SJCRH30 (cell line): ENCODE measurements around the gene WDR48. TPM values are rescaled to one million over a fixed set of nuclear protein-coding genes. Genes with fewer than 3 reads are reported as not detected.

Experiments used
- DNase-seq, 2 experiments: peaks; one replicate each; pipeline ENCODE4 v3.0.0-alpha.2; 2015 to 2020
- H3K27ac ChIP-seq: fragments of 250-450 bp; sonication (Bioruptor Pico); 2 replicates; pipeline ENCODE4 v1.5.1; 2020; ENCODE audit warnings: mild to moderate bottlenecking, moderate library complexity
- H3K27me3 ChIP-seq: fragments of 250-450 bp; sonication (Bioruptor Pico); 2 replicates; pipeline ENCODE4 v1.5.1; 2020; ENCODE audit warnings: mild to moderate bottlenecking, moderate library complexity
- H3K36me3 ChIP-seq: fragments of 250-450 bp; sonication (Bioruptor Pico); 2 replicates; pipeline ENCODE4 v1.5.1; 2020; ENCODE audit warnings: mild to moderate bottlenecking, moderate library complexity
- H3K4me1 ChIP-seq: fragments of 250-450 bp; sonication (Bioruptor Pico); 2 replicates; pipeline ENCODE4 v1.5.1; 2020; ENCODE audit warnings: mild to moderate bottlenecking, moderate library complexity
- H3K4me3 ChIP-seq: fragments of 250-450 bp; sonication (Bioruptor Pico); 2 replicates; pipeline ENCODE4 v1.5.1; 2020; ENCODE audit warnings: mild to moderate bottlenecking, moderate library complexity
- H3K9me3 ChIP-seq: fragments of 250-450 bp; sonication (Bioruptor Pico); replicated peaks from 2 replicates; pipeline ENCODE4 v1.5.1; 2020; ENCODE audit warnings: mild to moderate bottlenecking, moderate library complexity
- total RNA-seq: library from RNA; depleted of rRNA; stranded (reverse); fragments of >200 nt; shearing (Covaris generic); gene quantifications from 2 replicates; pipeline ENCODE4 v1.2.3, GENCODE V29; 2014

Gene WDR48
- total RNA-seq, 1 experiment from 2014 or later, result 22.3 TPM

DNA sequence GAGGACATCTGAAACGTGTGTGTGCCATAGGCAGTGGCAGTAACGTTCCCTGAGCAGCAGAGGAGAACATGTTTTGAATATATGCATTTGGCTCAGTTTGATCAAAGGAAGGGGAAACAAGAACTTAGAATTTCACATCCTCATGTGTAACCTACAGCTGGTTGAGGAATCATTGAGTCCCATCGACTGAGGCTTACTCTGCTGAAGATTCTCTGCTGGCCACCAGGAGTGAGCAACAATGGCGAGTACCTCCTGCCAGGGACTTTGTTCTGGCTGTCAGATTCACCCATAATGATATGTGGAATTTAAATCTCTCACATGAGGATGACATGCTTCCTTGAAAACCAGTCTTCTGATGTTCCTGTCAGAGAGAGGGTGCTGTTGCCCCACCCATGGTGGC lies 34.3 kb downstream of the WDR48 start:
- Histone ChIP-seq H3K27ac (no peak overlapping the region), H3K9me3 (no peaks in the 10 kb centered on the region), H3K36me3 (peaks cover 4% of the 10 kb centered on the region; the same call in 1 of the 2 replicates), H3K4me3 (no peak overlapping the region), H3K27me3 (no peaks in the 10 kb centered on the region), H3K4me1 (peaks cover 27% of the 10 kb centered on the region)
- DNase-seq, result no peak

DNA sequence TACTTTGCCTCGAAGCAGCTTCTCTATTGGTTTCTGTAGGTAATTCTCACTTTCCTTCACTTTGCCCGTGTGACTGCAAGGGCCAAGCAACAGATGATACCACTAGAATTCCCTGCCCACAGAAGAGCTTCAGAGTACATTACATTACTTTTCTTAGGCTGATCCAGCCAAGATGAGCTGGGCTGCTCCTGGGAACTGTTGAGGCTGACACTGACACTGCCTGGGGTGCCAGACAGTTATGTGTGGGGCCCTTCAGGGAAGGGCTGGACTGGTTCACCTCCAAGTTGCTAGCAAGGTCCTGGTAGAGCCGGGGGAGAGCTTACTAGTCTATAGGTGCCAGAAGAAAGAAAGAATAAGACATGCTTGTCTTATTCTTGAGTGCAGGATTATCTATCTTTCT lies 36.6 kb downstream of the WDR48 start:
- peaks cover 32% of the 10 kb centered on the region for H3K4me1 ChIP-seq
- peak overlapping the region; percentile 47 for H3K27ac ChIP-seq
- H3K27me3 ChIP-seq, result no peaks in the 10 kb centered on the region
- H3K9me3 ChIP-seq, result no peaks in the 10 kb centered on the region
- H3K4me3 ChIP-seq, result no peak overlapping the region
- DNase-seq, result no peak
- peaks cover 6% of the 10 kb centered on the region; the same call in 1 of the 2 replicates for H3K36me3 ChIP-seq

DNA sequence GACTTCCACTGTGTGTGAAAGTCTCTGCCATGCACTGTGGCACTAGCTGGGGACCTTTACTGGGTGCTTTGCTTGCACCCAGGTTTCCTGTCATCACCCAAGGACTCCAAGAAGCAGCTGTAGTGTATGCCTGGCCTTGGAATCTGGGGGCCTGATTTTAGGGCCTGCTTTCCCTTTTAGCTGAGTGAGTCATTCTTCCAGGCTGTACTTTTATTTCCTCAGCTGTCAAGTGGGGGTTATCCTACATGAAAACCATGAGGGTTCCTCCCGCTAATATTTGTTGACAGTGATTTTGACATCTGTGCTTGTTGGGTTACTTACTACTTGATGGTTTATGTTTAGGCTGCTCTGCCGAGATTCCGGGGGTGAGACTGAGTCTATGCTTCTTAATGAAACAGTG lies 37.1 kb downstream of the WDR48 start:
- no peak overlapping the region for H3K4me3 ChIP-seq
- H3K27me3 ChIP-seq, result no peaks in the 10 kb centered on the region
- peak overlapping the region; percentile 47 for H3K27ac ChIP-seq
- peaks cover 8% of the 10 kb centered on the region; the same call in 1 of the 2 replicates for H3K36me3 ChIP-seq
- H3K9me3 ChIP-seq, result no peaks in the 10 kb centered on the region
- peak; percentile 61 to 79 for DNase-seq
- peaks cover 32% of the 10 kb centered on the region for H3K4me1 ChIP-seq

DNA sequence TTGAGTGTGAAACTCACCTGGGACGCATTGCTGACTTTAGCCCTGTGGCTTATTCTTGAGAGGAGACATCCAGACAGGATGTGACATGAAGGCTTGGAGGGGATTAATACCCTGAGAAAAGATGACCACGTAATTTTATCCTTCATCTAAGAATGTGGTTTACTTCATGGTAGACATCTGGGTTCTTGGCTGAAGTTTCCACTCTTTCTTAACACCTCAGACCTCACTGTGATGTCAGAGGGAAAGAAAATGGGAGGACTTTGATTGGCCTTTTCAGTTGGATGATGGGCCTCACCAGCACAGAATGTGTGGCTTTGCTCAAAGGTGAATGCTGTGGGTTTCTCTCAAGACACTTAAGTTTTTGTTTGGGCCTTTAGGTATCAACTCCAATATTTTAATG lies 39.1 kb downstream of the WDR48 start:
- peaks cover 32% of the 10 kb centered on the region for H3K4me1 ChIP-seq
- H3K9me3 ChIP-seq, result no peaks in the 10 kb centered on the region
- peaks cover 12% of the 10 kb centered on the region for H3K36me3 ChIP-seq
- DNase-seq, result peak in 1 of 2 experiments; percentile 27
- H3K27ac ChIP-seq, result no peak overlapping the region
- no peaks in the 10 kb centered on the region for H3K27me3 ChIP-seq
- H3K4me3 ChIP-seq, result no peak overlapping the region

DNA sequence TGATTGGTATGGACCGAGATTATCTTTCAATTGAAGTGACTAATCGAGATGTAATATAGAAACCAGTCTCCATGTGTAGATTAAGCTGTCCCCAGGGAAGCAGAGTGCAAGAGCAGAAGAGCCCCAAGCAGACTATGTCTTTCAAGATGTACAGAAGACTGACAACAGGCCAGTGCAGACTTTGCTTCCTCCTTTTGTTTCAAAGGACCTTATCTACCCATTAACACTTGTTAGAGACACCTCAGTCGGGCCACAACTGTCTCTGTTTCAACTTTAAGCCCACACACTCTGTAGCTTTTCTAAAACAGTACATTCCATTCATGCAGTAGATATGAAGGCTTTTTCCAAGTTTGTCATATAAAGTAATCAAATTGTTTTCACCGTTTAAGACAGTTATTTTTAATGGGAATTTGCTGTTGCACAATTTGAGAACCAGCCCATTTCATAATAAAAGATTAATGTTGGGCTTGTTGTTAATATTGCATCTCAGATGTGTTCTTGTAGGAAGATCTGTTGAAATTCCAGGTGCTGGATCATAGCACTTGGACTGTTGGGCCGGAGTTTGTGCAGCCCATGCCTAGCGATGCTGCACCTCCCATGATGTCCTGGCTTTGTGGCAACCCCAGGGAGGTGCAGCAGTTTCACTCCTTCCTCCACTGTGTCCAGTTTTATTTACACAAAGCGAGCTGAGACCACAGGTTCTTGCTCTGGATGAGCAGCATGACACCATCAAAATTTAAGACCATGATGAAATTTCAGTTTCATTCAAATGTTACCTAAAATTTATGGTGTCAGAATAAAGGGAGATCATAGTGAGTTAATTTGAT lies 43.2 kb downstream of the WDR48 start:
- Histone ChIP-seq H3K4me3 (no peak overlapping the region), H3K27ac (no peak overlapping the region), H3K36me3 (peaks cover 21% of the 10 kb centered on the region), H3K27me3 (no peaks in the 10 kb centered on the region), H3K4me1 (peaks cover 25% of the 10 kb centered on the region), H3K9me3 (no peaks in the 10 kb centered on the region)
- no peak for DNase-seq

DNA sequence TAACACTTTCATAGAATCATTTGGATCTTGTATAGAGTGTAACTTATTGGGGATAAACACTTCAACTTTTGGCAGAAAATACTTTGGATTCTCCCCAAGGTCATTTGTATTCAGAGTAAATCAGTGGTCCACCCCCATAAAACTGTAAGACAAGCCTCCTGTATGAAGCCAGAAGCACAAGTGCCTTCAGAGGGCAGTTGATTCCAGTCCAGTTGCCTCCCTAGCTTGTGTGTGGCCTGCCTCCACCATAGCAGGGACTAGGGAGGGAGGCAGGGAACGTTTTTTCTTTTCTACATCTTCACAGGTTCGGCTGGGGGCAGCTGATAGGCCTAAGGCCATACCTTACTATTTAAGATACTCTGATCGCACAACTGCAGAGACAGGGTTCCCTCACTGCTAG lies 44.0 kb downstream of the WDR48 start:
- no peaks in the 10 kb centered on the region for H3K27me3 ChIP-seq
- no peak for DNase-seq

DNA sequence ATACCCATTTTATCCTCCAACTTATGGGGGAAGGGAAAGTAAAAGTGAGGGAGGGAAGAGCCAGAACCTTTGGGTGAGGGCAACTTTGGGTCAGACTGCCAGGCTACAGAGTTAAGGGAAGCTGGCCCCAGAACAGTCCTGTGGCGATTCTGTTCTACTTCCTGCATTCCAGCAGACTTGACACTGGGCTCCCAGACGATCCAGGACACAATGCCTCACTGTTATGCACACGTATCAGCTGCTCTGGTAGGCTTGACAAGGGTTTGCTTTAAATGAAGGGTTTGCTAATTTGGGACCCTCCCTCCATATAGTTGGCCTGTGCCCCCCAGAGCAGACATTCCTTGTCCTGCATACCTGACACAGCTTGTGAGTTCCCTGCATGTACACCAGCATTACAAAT lies 45.0 kb downstream of the WDR48 start:
- Histone ChIP-seq H3K9me3 (no peaks in the 10 kb centered on the region), H3K4me1 (peaks cover 11% of the 10 kb centered on the region), H3K27ac (peak overlapping the region; percentile 56), H3K27me3 (no peaks in the 10 kb centered on the region), H3K4me3 (no peak overlapping the region), H3K36me3 (peaks cover 19% of the 10 kb centered on the region)
- peak; percentile 13 to 47 for DNase-seq

More for the DNA sequence above, 44.0 kb downstream of the WDR48 start:
- no peaks in the 10 kb centered on the region for H3K9me3 ChIP-seq
- no peak overlapping the region for H3K27ac ChIP-seq
- peaks cover 21% of the 10 kb centered on the region for H3K4me1 ChIP-seq
- H3K36me3 ChIP-seq, result peaks cover 21% of the 10 kb centered on the region
- no peak overlapping the region for H3K4me3 ChIP-seq

DNA sequence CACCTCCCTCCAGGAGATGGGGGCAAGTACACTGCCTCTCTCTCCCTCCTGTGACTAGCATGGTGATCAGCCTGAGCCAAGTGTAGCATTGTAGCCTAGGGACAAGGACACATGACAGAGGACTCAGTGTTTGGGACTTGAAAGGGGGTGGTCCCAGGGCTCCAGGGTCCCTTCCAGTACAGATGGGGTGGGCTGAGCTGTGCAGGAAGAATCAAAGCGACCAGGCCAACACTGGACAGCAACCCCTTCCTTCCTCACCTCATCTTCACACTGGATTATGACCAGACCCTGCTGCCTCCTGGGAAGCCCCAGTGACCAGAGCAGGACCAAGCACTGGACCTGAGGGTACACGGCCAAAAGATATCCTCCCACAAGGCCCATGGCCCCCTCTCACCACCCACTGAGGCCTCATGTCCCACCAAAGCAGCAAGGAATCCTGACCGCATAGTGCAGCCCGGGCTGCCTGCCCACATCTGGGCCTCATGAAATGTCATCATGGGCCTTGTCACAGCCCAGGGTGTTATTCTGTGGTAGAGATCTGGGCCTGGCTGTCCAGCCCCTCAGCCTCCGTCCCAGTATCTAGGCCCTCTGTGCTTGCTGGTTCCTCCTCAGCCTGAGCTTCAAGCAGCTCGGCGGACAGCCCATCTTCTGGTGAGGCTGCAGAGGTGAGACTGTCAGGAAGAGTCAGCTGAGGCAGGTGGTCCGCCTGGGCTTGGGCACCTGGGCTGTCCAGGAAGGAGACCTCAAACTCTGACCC lies 46.1 kb downstream of the WDR48 start:
- Histone ChIP-seq H3K36me3 (peaks cover 19% of the 10 kb centered on the region), H3K4me3 (no peak overlapping the region), H3K27ac (no peak overlapping the region), H3K27me3 (no peaks in the 10 kb centered on the region), H3K9me3 (no peaks in the 10 kb centered on the region), H3K4me1 (peaks cover 11% of the 10 kb centered on the region)
- no peak for DNase-seq

DNA sequence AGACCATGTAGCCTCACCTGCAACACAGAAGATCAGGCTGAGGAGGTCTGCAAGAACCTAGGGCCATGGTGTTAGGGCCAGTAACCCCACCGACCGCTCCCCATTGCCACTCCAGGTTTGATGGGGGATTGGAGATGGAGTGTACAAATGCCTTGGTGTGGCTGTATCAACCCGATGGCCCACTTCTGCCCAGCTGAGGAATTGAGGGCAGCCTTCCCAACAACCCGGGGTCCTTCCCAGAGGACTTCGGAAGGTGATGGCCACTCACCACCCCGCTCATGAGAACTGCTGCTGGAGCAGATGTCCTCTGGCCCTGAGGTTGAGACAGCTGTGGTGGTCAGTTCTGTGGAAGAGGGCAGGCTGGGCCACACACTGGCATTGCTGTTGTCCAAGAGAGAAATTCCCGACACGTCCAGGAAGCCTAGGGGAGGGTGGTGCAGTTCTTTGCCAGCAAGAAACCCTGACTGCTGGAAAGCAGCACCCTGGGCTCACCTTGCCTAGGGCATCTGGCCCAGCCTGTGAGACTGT lies 46.7 kb downstream of the WDR48 start:
- H3K27me3 ChIP-seq, result no peaks in the 10 kb centered on the region
- H3K4me1 ChIP-seq, result peaks cover 11% of the 10 kb centered on the region
- H3K9me3 ChIP-seq, result no peaks in the 10 kb centered on the region
- H3K36me3 ChIP-seq, result peaks cover 19% of the 10 kb centered on the region
- no peak for DNase-seq
- no peak overlapping the region for H3K4me3 ChIP-seq
- no peak overlapping the region for H3K27ac ChIP-seq

DNA sequence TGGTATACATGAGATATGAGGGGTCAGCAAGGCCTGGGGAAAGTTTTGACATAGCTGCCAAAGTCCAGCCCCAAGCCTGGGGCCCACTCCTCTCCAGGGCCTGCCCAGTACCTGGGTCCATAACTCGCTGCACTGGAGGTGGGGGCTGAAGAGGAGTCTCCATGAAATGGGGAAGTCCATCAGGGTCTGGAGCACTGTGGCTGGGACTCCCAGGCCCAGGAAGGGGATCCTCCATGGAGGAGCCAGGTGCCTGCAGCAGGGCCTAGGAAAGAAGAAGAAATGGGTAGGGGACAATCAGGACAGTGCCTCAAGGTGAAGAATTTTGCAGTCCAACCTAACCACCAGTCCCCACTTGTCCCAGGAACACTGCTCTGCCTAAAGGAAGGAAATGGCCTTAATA lies 47.4 kb downstream of the WDR48 start:
- Histone ChIP-seq H3K27me3 (no peaks in the 10 kb centered on the region), H3K9me3 (no peaks in the 10 kb centered on the region), H3K4me1 (peaks cover 11% of the 10 kb centered on the region), H3K4me3 (no peak overlapping the region), H3K27ac (no peak overlapping the region), H3K36me3 (peaks cover 17% of the 10 kb centered on the region)
- DNase-seq, result no peak

DNA sequence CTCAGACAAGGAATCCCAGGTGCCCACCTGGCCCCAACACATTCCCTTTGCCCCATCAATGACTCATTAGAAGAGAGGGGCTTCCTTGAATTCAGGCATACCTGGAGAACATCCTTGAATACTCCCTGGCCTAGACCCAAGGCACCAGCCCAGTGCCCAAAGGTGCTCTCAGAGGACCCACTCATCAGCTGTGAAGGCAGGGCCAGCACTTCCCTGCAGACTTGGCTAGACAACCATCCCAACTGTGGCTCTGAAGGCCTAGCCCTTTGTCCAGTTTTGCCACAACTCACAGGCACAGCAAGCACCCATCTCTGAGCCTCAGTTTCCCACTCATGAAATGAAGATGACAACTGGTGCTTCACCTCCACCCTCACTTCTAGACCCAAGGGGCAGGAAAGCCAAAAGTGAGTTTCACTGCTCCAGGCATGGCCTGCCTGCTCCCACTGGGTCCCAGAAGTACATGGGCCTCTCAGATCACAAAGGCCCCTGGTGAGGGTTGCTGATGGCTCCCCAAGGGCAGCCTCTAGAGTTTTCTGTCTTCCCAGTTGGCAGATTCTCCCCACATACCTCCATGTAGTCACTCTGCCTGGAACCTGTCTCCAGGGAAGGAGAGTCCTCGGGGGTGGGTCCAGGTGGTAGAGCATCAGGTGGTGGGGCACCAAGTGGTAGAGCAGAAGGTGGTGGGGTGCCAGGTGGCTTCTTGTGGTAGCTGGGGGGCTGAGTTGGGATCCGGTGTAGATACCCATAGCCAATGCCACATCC lies 48.1 kb downstream of the WDR48 start:
- H3K27me3 ChIP-seq, result no peaks in the 10 kb centered on the region
- no peaks in the 10 kb centered on the region for H3K9me3 ChIP-seq
- H3K27ac ChIP-seq, result no peak overlapping the region
- no peak for DNase-seq
- H3K4me1 ChIP-seq, result peaks cover 11% of the 10 kb centered on the region
- peaks cover 17% of the 10 kb centered on the region for H3K36me3 ChIP-seq
- no peak overlapping the region for H3K4me3 ChIP-seq

DNA sequence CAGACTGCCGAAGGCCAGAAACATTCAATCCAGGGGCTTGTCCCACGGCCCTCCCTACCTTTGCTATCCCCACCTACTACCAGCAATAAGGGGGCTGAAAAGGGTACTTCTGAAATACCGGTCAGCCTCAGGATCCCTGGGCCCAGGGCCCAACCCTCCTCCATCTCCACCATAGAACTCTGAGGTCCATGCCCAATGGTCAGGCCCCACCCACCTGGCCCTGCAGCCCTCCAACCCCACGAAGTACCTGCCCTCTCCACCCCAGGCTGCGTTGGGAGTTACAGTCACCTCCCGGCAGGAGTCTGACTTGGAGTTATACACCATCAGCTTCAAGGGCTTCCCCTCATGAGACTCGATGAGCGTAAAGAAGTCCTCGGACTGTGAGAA lies 48.7 kb downstream of the WDR48 start:
- no peak overlapping the region for H3K27ac ChIP-seq
- H3K9me3 ChIP-seq, result no peaks in the 10 kb centered on the region
- peaks cover 14% of the 10 kb centered on the region for H3K36me3 ChIP-seq
- peaks cover 16% of the 10 kb centered on the region for H3K4me1 ChIP-seq
- H3K4me3 ChIP-seq, result no peak overlapping the region
- no peaks in the 10 kb centered on the region for H3K27me3 ChIP-seq
- DNase-seq, result no peak

DNA sequence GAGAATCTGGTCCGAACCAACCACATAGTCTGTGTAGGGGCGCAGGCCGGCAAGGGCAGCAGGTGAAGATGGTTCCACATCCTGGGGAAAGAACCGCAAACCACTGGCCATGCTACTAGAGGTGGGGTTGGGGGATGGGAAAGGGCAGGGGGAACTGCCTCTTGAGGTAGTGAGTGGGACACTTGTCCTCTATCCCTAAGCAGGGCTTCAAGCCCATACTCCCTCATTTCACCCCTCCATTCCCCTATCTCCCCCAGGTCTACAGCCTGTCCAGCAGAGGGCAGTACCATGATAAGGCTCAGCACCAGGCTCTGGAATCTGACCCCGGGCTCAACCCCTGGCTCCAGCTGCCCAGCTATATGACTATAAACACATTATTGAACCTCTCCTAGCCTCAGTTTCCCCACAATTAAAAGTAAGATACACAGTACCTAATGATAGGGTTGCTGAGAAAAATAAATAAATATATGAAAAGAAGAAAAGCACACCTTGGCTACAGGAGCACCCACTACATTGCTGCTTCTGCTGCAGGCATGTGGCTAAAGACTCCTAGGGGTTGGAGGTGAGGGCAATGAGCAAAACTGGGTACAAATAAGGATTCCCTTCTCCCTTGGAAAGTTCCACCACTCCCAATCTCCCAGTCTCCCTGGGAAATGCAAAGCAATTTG lies 49.3 kb downstream of the WDR48 start:
- Histone ChIP-seq H3K9me3 (no peaks in the 10 kb centered on the region), H3K27me3 (no peaks in the 10 kb centered on the region), H3K4me3 (no peak overlapping the region), H3K36me3 (peaks cover 13% of the 10 kb centered on the region; the same call in 1 of the 2 replicates), H3K4me1 (peaks cover 19% of the 10 kb centered on the region), H3K27ac (no peak overlapping the region)
- peak; percentile 26 to 54 for DNase-seq
